ENCODE results near the gene WFDC2. TPM values are rescaled to one million over a fixed set of nuclear protein-coding genes. Genes with fewer than 3 reads are reported as not detected.

WFDC2 gene
- total and polyA plus RNA-seq, 2 donors (not counting 3 experiments of a cell fraction or from before 2014, with no cell fraction given): not detected

DNA sequence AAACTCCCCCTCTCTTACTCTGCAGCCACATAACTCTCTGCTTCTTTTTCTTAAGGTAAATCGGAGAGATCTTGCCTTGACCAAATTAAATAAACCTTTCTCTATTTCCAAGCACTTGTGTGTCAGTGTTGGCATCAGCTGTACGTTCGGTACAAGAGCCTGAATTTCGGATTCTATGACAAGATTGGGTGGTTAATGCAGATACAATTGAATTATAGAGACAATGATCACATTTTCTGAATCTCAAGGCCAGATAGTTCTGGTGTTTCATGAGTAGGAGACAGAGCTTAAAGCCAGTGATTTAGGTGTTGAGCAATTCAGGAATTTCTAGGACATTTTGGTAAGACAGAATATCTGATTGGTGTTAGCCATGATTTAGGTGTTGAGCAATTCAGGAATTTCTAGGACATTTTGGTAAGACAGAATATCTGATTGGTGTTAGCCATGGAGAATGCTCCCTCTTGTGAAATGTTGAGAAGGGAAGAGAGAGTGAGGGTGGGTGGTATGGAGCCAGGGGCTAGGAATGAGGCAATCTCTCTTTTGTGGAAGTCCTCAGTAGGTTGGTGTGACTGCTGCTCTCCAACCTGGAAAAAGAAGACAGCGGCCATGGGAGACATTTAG, 40.8 kb downstream of the WFDC2 start:
- no peaks in the 10 kb centered on the region for H3K79me2 ChIP-seq (ENCODE audit: control insufficient read depth, insufficient read depth, low read length)
- CTCF ChIA-PET: interaction anchor here (1.5 kb wide), 1 partner anchor 26 kb away, joined by 3 read pairs; no protein-coding TSS in a partner anchor
- dilution Hi-C loops (cut with MboI; ENCODE audit: extremely low pct_ligation_motif_present, low sequenced_read_pairs) (no loop called here), intact Hi-C loops (cut with micrococcal nuclease) (no loop called here)
- H3K4me2 ChIP-seq (ENCODE audit: insufficient read depth, low read length): no peak overlapping the region
- no peaks in the 10 kb centered on the region for H3K9me3 ChIP-seq (replicated peaks; ENCODE audit: control insufficient read depth, insufficient read depth, low read length)
- no TSS peak for BruUV-seq (replicated peaks)
- no peaks in the 10 kb centered on the region for H3K27me3 ChIP-seq (ENCODE audit: control insufficient read depth in 2 of 2, insufficient read depth in 2 of 2, low read length in 2 of 2)
- no peaks in the 10 kb centered on the region for H3K36me3 ChIP-seq (ENCODE audit: control insufficient read depth in 2 of 2, extremely low read depth in 1 of 2, insufficient read depth in 2 of 2, low read length in 2 of 2)
- DNase-seq (ENCODE audit: low read depth, low spot score): no peak
- FAIRE-seq: no peak
- no peak overlapping the region for H3K27ac ChIP-seq (ENCODE audit: insufficient read depth, low read depth, low read length)
- POLR2A ChIA-PET: no interaction called here
- no peaks in the 10 kb centered on the region for H3K4me1 ChIP-seq (ENCODE audit: control insufficient read depth, extremely low read depth, insufficient read depth, low read length)
- H4K20me1 ChIP-seq (replicated peaks; ENCODE audit: control insufficient read depth, extremely low read depth, insufficient read depth, low read length): no peaks in the 10 kb centered on the region
- TF ChIP-seq GATA2 (IDR thresholded peaks at IDR 0.05; ENCODE audit: insufficient read depth, insufficient read length, low read depth, low read length): no peak
- TF ChIP-seq JUN (IDR thresholded peaks at IDR 0.05; ENCODE audit: borderline replicate concordance, insufficient read depth, insufficient read length, low read depth): no peak
- TF ChIP-seq POLR2AphosphoS5 (IDR thresholded peaks at IDR 0.05; ENCODE audit: insufficient read depth, low read depth, low read length): no peak
- no peak for TF ChIP-seq FOS (IDR thresholded peaks at IDR 0.05; ENCODE audit: borderline replicate concordance, insufficient read depth, low read length)
- no peak for TF ChIP-seq MYC (IDR thresholded peaks at IDR 0.05; ENCODE audit: low read depth, low read length)
- TF ChIP-seq, protein P1, sequence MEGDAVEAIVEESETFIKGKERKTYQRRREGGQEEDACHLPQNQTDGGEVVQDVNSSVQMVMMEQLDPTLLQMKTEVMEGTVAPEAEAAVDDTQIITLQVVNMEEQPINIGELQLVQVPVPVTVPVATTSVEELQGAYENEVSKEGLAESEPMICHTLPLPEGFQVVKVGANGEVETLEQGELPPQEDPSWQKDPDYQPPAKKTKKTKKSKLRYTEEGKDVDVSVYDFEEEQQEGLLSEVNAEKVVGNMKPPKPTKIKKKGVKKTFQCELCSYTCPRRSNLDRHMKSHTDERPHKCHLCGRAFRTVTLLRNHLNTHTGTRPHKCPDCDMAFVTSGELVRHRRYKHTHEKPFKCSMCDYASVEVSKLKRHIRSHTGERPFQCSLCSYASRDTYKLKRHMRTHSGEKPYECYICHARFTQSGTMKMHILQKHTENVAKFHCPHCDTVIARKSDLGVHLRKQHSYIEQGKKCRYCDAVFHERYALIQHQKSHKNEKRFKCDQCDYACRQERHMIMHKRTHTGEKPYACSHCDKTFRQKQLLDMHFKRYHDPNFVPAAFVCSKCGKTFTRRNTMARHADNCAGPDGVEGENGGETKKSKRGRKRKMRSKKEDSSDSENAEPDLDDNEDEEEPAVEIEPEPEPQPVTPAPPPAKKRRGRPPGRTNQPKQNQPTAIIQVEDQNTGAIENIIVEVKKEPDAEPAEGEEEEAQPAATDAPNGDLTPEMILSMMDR (IDR thresholded peaks at IDR 0.05; ENCODE audit: extremely low read depth in 1 of 2, insufficient read depth in 1 of 2, low read depth in 1 of 2, low read length in 2 of 2): no peak
- TF ChIP-seq POLR2A (IDR thresholded peaks at IDR 0.05; ENCODE audit: low read depth, low read length): no peak
- TF ChIP-seq, protein P2, sequence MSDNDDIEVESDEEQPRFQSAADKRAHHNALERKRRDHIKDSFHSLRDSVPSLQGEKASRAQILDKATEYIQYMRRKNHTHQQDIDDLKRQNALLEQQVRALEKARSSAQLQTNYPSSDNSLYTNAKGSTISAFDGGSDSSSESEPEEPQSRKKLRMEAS (IDR thresholded peaks at IDR 0.05; ENCODE audit: insufficient read depth, insufficient read length): no peak
- no peak for TF ChIP-seq EZH2 (IDR thresholded peaks at IDR 0.05; ENCODE audit: borderline replicate concordance, low read depth, low read length, severe bottlenecking)
- no peak overlapping the region for H3K9ac ChIP-seq (replicated peaks; ENCODE audit: extremely low read depth, insufficient read depth, low read length)
- no peak overlapping the region for H3K4me3 ChIP-seq (replicated peaks in 1 of 3; ENCODE audit: insufficient read depth in 1 of 3, low read depth in 1 of 3, low read length in 3 of 3)
- H3K9me1 ChIP-seq (replicated peaks; ENCODE audit: control insufficient read depth, extremely low read depth, insufficient read depth, low read length): no peaks in the 10 kb centered on the region
- no peak overlapping the region for H2AFZ ChIP-seq (ENCODE audit: low read depth, low read length)

All from endothelial cell of umbilical vein (primary cell).